Stimulated activated CD8-positive, alpha-beta memory T cell treated with anti-CD3 and anti-CD28 coated beads, Interleukin-7, amount 100 ng/mL, for 1 hour (primary cell): ENCODE data around the gene MYO3B.
"Not testable (repeated sequence)": the region's sequence is repeated elsewhere in the genome, so short reads cannot be mapped to it uniquely, and the experiment has no call there.

Source experiments
- DNase-seq, 2 donors: peaks; one replicate each; pipeline ENCODE4 v3.0.0-alpha.2; 2020; ENCODE audit warnings: low read depth in 2 of 2

Gene MYO3B

GRCh38 chr2:170340693-170341068, 162.7 kb downstream of the MYO3B start:
- DNase-seq, result no peak

- no peak for DNase-seq
Observed at GRCh38 chr2:170341684-170342623, 164.0 kb downstream of the MYO3B start.

DNA sequence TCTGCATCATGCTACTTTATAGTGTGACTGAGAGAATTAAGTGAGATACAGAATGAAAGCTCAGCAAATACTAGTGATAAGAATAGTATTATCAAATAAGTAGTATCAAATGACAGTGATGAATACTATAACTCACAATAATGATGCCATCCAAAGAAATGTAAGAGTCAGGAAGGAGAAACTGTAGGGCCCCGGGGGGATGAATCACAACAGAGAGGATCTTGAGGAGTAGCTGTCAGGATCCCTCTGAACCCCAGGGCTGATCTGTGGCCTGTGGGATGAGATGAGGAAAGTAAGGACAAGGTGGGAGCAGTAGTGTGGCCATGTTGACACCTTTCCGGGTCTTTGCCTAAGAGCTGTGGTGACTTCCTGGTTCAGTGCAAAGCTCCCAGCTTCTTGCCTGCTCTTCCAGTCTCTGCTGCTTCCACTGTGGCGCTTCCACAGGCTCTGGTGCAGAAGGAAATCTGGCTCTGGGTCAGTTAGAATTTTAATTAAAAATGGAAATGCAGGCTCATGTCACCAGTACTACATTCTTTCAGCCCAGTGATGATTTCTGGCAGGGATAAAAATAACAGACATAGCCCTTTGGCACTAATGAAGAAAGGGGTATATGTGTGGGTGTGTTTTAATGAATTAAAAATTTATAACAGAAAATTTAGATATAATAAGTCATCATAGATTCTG, 166.9 kb downstream of the MYO3B start:
- no peak for DNase-seq

- DNase-seq, result no peak
Observed at GRCh38 chr2:170345607-170346006, 167.7 kb downstream of the MYO3B start.

- DNase-seq, result not testable (repeated sequence)
Observed at GRCh38 chr2:170349269-170349668, 171.3 kb downstream of the MYO3B start.

DNA sequence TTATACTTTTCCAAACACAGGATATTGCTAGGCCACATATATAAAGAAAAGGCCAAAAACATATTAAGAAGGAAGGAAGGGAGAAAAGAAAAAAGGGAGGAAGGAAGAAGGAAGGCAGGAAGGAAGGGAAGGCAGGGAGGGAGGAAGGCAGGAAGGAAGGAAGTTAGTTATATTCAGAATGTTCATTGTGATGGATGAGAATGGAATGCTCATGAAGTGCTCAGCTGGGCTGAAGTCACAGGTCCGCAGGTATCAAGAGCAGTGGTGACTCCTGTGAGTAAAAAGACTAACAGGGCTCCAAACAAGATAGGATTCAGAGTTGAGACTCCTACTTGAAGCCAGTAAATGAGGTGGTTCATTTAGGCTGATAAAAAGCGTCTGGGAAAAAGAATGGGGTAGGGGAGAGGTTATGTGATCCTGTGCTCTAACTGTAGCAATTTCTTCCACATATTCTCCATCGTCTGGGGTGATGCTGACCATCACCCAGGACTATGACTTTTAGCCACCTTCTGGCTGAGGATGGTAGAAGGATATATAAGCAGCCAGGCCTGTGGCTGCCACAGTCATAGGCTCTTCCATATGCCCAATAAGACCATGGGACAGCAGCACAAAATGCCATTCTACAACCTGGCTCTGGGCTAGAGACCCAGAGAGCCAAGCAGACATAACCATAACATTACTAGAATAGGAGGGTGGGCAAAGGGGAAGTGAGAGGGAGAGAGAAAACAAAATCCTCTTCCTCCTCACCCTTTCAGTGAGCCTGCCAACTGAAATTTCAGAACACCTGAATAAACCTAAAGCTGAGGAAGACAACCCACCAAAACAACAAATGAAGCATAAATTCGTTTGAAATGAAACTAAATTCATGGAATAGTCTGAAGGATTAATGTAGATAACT, 173.2 kb downstream of the MYO3B start:
- no peak for DNase-seq

GRCh38 chr2:170353723-170354122, 175.8 kb downstream of the MYO3B start:
- DNase-seq, result no peak

- no peak for DNase-seq
Observed at GRCh38 chr2:170354388-170354787, 176.4 kb downstream of the MYO3B start.

GRCh38 chr2:170354855-170355780, 177.2 kb downstream of the MYO3B start:
- DNase-seq, result no peak

GRCh38 chr2:170359466-170359865, 181.5 kb downstream of the MYO3B start:
- DNase-seq, result no peak

DNA sequence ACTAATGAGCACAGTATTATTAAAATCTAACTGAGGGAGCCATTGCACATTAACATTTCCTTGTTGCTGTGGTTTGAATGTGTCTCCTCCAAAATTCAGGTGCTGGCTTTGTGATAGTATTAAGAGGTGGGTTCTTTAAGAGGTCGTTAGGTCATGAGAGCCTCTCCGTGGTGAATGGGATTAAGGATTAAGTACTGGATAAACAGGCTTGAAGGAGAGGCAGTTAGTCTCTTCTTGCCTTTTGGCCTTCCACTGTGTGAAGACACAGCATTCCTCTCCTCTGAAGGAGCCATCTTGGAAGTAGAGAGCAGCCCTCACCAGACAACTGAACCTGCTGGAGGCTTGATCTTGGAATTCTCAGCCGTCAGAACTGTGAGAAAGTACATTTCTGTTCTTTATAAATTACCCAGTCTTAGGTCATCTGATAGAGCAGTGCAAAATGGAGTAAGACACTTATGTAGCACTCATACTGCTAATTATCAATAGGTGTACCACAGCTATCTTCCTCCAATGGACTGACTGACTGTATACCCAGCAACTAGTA, 182.7 kb downstream of the MYO3B start:
- DNase-seq, result no peak

GRCh38 chr2:170361090-170361936, 183.4 kb downstream of the MYO3B start:
- peak; percentile 9 to 16 for DNase-seq

DNA sequence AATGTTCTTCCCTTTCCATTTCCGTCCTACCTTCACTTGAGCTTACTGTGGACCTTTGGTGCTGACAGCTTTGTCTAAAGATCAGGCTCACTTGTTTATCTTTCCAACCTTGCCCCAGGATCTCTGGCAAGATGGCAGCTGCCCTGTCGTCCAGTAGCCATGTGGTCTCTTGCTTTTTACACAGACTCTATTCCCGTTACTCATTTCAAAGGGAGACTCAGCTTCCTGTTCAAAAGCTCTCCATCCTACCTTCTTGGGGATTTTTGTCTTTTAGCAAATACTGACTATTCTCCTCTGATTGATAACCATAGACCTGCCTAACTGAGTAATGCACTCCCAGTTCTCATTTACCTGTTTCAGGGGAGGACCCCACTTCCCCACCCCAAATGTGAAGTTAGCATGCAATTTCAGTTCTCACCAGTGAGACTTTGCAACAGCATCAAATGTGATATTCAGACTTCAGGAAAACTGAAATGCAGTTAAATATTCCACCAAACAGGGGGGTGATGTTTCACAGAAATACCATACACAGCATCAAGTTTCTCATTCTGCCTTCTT, 184.4 kb downstream of the MYO3B start:
- DNase-seq, result no peak

GRCh38 chr2:170362871-170363631, 185.1 kb downstream of the MYO3B start:
- DNase-seq, result no peak

GRCh38 chr2:170365003-170365402, 187.1 kb downstream of the MYO3B start:
- DNase-seq, result no peak

DNA sequence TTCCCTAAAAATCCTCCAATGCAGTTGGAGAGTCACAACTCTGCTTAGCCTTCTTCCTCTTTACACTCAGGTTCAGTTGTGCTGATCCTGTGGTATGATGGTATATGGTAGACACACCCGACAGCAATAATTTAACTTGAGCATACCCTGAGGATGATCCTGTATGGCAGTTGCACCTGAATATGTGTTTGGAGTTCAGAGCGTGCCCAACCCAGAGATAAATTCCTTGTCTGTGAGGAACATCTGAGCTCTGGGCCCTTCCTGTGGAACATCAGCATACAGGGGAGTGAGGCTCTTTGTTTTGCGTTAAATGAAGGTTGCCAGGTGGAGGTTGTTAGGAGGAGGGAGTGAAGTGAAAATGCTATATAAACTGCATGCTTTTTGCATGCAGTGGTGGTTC, 187.7 kb downstream of the MYO3B start:
- no peak for DNase-seq

DNA sequence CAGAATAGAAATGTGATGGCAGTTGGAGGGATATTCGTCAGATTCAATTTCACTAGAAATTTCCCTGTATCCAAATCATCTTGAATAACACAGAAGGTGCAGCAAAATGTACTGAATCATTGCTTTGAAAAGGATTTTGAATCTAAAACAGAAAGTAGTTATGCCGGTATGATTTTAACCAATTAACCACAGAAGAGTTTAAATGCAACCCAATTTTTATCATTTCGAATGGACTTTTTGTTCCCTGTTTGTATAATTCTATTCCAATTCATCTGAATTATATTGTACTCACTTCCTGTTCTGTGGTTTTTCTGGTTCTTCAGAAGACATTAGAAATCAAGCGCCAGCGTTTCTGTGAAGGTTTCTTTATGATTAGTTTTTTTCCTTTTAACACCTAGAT, 190.4 kb downstream of the MYO3B start:
- DNase-seq, result no peak

DNA sequence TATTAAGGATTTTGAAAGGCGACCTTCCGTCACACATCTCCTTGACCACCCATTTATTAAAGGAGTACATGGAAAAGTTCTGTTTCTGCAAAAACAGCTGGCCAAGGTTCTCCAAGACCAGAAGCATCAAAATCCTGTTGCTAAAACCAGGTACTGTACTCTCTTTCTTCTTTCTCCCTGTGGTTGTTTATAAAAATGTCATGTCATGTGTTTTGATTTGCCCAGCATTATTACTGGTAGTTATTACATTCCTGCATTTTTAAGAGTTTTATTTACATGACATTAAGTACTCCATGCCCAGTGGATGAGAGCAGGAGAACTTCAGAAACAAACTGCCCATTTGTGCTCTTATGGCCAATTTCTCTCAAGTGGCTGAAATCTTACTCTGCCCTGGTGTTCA, 191.3 kb downstream of the MYO3B start:
- no peak for DNase-seq

- no peak for DNase-seq
Observed at GRCh38 chr2:170369894-170370293, 191.9 kb downstream of the MYO3B start.
